ENCODE measurements around the gene HELZ.
"Not testable (repeated sequence)": the region's sequence is repeated elsewhere in the genome, so short reads cannot be mapped to it uniquely, and the experiment has no call there.

Gene HELZ

GRCh38 chr17:67266496-67266895 lies 21.5 kb upstream of the HELZ start:
- no peak for DNase-seq

- no peak for DNase-seq
Observed at GRCh38 chr17:67265436-67266019, 20.5 kb upstream of the HELZ start.

- no peak for DNase-seq
Observed at GRCh38 chr17:67262435-67263117, 17.6 kb upstream of the HELZ start.

GRCh38 chr17:67260170-67260987 lies 15.4 kb upstream of the HELZ start:
- DNase-seq, result no peak

GRCh38 chr17:67258821-67259468 lies 13.9 kb upstream of the HELZ start:
- no peak for DNase-seq

- no peak for DNase-seq
Observed at GRCh38 chr17:67256075-67256732, 11.2 kb upstream of the HELZ start.

- DNase-seq, result no peak
Observed at GRCh38 chr17:67253384-67253783, 8.4 kb upstream of the HELZ start.

- not testable (repeated sequence) for DNase-seq
Observed at GRCh38 chr17:67251586-67251985, 6.6 kb upstream of the HELZ start.

GRCh38 chr17:67248291-67248690 lies 3.3 kb upstream of the HELZ start:
- DNase-seq, result no peak

GRCh38 chr17:67247416-67247900 lies 2.5 kb upstream of the HELZ start:
- DNase-seq, result no peak

GRCh38 chr17:67246653-67247415 lies 1.8 kb upstream of the HELZ start:
- no peak for DNase-seq

- no peak for DNase-seq
Observed at GRCh38 chr17:67246403-67246652, 1.3 kb upstream of the HELZ start.

- no peak for DNase-seq
Observed at GRCh38 chr17:67245694-67246402, 852 bp upstream of the HELZ start.

GRCh38 chr17:67244431-67245072 lies 444 bp downstream of the HELZ start:
- DNase-seq, result no peak

GRCh38 chr17:67243284-67243683 lies 1.7 kb downstream of the HELZ start:
- no peak for DNase-seq

GRCh38 chr17:67241719-67242341 lies 3.2 kb downstream of the HELZ start:
- DNase-seq, result no peak

GRCh38 chr17:67239597-67239996 lies 5.4 kb downstream of the HELZ start:
- DNase-seq, result no peak

- DNase-seq, result no peak
Observed at GRCh38 chr17:67238991-67239390, 6.0 kb downstream of the HELZ start.

- no peak for DNase-seq
Observed at GRCh38 chr17:67232441-67232840, 12.6 kb downstream of the HELZ start.

GRCh38 chr17:67229109-67229955 lies 15.7 kb downstream of the HELZ start:
- DNase-seq, result no peak
